Measurements from ENCODE around the gene DLL3. TPM values are rescaled to one million over a fixed set of nuclear protein-coding genes. Genes with fewer than 3 reads are reported as not detected.

Gene DLL3
- polyA plus RNA-seq, 1 donor = 0.90 TPM

DNA sequence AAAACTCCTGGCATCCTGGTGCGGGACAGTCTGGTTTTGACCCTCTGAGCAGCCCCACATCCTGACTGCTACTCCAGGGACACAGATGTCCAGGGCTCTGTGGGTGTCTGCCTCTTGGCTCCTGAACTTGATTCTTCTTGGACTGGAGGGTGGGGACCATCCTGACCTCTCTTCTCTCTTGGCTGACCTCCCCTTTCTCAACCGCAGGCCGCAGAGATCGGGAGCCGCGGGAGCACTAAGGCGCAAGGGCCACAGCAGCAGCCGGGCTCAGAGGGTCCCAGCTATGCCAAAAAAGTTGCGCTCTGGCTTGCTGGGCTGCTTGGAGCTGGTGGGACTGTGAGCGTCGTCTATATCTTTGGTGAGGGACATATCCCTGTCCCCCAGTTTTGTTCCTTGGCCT, 17.1 kb upstream of the DLL3 start:
- Histone ChIP-seq H3K27me3 (ENCODE audit: control insufficient read depth, insufficient read depth, low read length) (no peaks in the 10 kb centered on the region), H3K36me3 (ENCODE audit: control insufficient read depth, insufficient read depth, low read length) (peaks cover 24% of the 10 kb centered on the region), H3K27ac (ENCODE audit: low read length) (no peak overlapping the region), H3K9me3 (ENCODE audit: control insufficient read depth, low read depth, low read length) (no peaks in the 10 kb centered on the region), H3K4me1 (ENCODE audit: control insufficient read depth, insufficient read depth, low read length) (peaks cover 9% of the 10 kb centered on the region), H3K4me3 (ENCODE audit: low read length) (peak overlapping the region; percentile 98)
- no peak for DNase-seq
- no CpG with 5 or more reads among the region's 11 CpGs for WGBS (ENCODE audit: insufficient coverage, low lambda C conversion rate)

DNA sequence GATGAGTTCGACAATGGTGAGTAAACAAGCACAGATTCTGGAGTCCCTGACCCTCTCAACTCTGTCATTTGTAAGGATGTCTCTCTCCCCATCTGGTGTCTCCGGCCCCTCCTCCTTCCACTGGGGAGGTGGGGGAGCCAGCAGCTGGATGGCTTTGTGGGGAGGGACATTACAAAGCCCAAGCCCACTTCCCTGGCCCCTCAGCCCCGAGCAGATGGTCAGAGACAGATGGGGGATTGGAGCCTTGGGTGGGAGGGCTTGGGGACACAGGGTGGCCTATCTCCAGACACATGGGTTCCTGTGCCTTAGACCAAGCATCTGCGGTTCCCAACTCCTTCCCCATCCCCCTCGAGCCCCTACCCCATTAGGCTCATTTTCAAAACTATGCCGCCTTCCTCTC, 15.6 kb upstream of the DLL3 start:
- H3K4me1 ChIP-seq (ENCODE audit: control insufficient read depth, insufficient read depth, low read length) = peaks cover 9% of the 10 kb centered on the region
- no peaks in the 10 kb centered on the region for H3K9me3 ChIP-seq (ENCODE audit: control insufficient read depth, low read depth, low read length)
- no peak overlapping the region for H3K27ac ChIP-seq (ENCODE audit: low read length)
- no peak for DNase-seq
- no peaks in the 10 kb centered on the region for H3K27me3 ChIP-seq (ENCODE audit: control insufficient read depth, insufficient read depth, low read length)
- no peak overlapping the region for H3K4me3 ChIP-seq (ENCODE audit: low read length)
- H3K36me3 ChIP-seq (ENCODE audit: control insufficient read depth, insufficient read depth, low read length) = peaks cover 36% of the 10 kb centered on the region
- WGBS (ENCODE audit: insufficient coverage, low lambda C conversion rate) = no CpG with 5 or more reads among the region's 6 CpGs

DNA sequence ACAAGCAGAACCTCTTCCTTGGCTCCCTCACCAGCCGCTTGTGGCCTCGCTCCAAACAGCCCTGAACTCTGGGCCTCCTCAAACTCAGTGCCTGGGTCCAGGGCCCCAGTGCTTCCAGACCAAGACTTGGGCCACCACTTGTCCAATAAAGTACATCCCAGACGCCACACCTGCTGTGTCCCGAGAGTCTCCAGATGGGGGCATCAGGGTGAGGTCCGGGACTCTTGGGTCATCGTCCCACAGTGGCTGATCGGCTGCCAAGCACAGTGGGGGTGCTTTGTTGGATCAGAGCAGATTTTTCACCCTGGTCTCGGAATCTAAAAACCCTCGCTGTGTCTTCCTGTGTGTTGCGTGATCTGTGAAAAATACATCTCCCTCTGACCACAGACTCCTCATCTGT, 9.0 kb upstream of the DLL3 start:
- H3K4me3 ChIP-seq (ENCODE audit: low read length) = no peak overlapping the region
- H3K27ac ChIP-seq (ENCODE audit: low read length) = no peak overlapping the region
- H3K27me3 ChIP-seq (ENCODE audit: control insufficient read depth, insufficient read depth, low read length) = no peaks in the 10 kb centered on the region
- WGBS (ENCODE audit: insufficient coverage, low lambda C conversion rate) = no CpG with 5 or more reads among the region's 10 CpGs
- H3K9me3 ChIP-seq (ENCODE audit: control insufficient read depth, low read depth, low read length) = no peaks in the 10 kb centered on the region
- peaks cover 56% of the 10 kb centered on the region for H3K36me3 ChIP-seq (ENCODE audit: control insufficient read depth, insufficient read depth, low read length)
- no peak for DNase-seq
- no peaks in the 10 kb centered on the region for H3K4me1 ChIP-seq (ENCODE audit: control insufficient read depth, insufficient read depth, low read length)

DNA sequence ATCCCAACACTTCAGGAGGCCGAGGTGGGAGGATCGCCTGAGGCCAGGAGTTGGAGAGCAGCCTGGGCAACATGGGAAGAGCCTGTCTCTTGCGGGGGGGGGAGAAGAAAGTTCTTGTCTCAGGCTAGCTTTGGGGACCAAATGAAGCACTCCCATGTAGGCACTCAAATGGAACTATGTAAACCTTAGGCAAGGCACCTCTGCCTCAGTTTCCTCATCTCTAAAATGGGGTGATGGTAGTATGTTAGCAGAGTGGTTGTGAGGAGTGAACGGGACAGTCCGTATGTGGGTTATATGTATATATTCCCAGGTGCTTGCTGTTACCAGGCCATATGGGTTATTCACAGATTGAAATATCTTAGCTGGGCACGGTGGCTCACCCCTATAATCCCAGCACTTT, 6.5 kb upstream of the DLL3 start:
- Histone ChIP-seq H3K9me3 (ENCODE audit: control insufficient read depth, low read depth, low read length) (no peaks in the 10 kb centered on the region), H3K36me3 (ENCODE audit: control insufficient read depth, insufficient read depth, low read length) (peaks cover 35% of the 10 kb centered on the region), H3K27me3 (ENCODE audit: control insufficient read depth, insufficient read depth, low read length) (peaks cover 11% of the 10 kb centered on the region), H3K4me1 (ENCODE audit: control insufficient read depth, insufficient read depth, low read length) (no peaks in the 10 kb centered on the region), H3K27ac (ENCODE audit: low read length) (no peak overlapping the region), H3K4me3 (ENCODE audit: low read length) (no peak overlapping the region)
- no peak for DNase-seq
- no CpG with 5 or more reads among the region's 6 CpGs for WGBS (ENCODE audit: insufficient coverage, low lambda C conversion rate)

DNA sequence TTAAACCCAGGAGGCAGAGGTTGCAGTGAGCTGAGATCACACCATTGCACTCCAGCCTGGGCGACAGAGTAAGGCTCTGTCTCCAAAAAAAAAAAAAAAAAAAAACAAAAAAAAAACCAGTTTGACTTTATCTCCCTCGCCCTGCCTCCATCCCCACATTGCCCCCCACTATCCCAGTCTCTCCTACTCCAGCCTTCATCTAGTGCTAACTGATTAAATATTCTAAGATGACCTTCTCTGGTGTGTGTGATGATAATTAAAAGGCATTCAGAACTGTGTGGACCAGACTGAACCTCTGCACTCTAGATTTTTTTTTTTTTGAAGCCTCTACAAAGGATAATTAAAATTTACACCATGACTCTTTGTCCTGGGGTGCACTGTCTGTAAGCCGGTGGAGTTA, 6.0 kb upstream of the DLL3 start:
- WGBS (ENCODE audit: insufficient coverage, low lambda C conversion rate) = no CpG with 5 or more reads among the region's 3 CpGs
- DNase-seq = no peak

DNA sequence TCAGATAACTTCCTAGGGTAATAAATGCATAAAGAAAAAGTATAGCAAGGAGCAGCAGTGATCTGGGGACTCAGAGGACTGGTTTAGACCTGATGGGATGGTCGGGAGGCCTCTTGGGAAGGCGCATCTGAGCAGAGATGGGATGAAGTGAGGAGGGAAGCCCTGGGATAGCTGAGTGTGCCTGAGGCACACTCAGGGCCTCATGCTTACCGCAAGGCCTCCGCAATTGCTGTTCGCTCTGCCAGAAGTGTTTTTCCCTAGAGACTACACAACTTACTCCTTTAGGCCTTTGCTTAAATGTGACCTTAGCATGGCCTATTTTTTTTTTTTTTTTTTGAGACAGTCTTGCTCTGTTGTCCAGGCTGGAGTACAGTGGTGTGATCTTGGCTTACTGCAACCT, 4.1 kb upstream of the DLL3 start:
- no CpG with 5 or more reads among the region's 5 CpGs for WGBS (ENCODE audit: insufficient coverage, low lambda C conversion rate)
- Histone ChIP-seq H3K27ac (ENCODE audit: low read length) (no peak overlapping the region), H3K27me3 (ENCODE audit: control insufficient read depth, insufficient read depth, low read length) (peaks cover 35% of the 10 kb centered on the region), H3K4me1 (ENCODE audit: control insufficient read depth, insufficient read depth, low read length) (peaks cover 7% of the 10 kb centered on the region), H3K36me3 (ENCODE audit: control insufficient read depth, insufficient read depth, low read length) (peaks cover 13% of the 10 kb centered on the region), H3K4me3 (ENCODE audit: low read length) (no peak overlapping the region), H3K9me3 (ENCODE audit: control insufficient read depth, low read depth, low read length) (peaks cover 6% of the 10 kb centered on the region)
- no peak for DNase-seq

More for the DNA sequence above, 6.0 kb upstream of the DLL3 start:
- H3K4me3 ChIP-seq (ENCODE audit: low read length) = no peak overlapping the region
- H3K4me1 ChIP-seq (ENCODE audit: control insufficient read depth, insufficient read depth, low read length) = peaks cover 2% of the 10 kb centered on the region
- H3K9me3 ChIP-seq (ENCODE audit: control insufficient read depth, low read depth, low read length) = peaks cover 1% of the 10 kb centered on the region
- H3K27me3 ChIP-seq (ENCODE audit: control insufficient read depth, insufficient read depth, low read length) = peaks cover 16% of the 10 kb centered on the region
- H3K36me3 ChIP-seq (ENCODE audit: control insufficient read depth, insufficient read depth, low read length) = peaks cover 32% of the 10 kb centered on the region
- H3K27ac ChIP-seq (ENCODE audit: low read length) = no peak overlapping the region

DNA sequence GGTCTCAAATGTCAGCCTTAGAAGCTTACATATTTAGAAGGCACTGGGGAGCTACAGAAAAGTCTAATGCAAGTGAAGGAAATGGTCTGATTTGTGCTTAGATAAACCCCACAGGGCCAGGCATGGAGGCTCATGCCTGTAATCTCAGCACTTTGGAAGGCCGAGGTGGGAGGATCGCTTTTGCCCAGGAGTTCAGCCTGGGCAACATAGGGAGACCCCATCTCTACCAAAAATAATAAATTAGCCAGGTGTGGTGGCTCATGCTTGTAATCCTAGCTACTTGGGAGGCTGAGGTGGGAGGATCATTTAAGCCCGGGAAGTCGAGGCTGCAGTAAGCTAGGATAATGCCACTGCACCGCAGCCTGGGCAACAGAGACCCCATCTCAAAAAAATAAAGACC, 2.7 kb upstream of the DLL3 start:
- WGBS (ENCODE audit: insufficient coverage, low lambda C conversion rate) = no CpG with 5 or more reads among the region's 5 CpGs
- H3K27ac ChIP-seq (ENCODE audit: low read length) = no peak overlapping the region
- DNase-seq = no peak
- H3K27me3 ChIP-seq (ENCODE audit: control insufficient read depth, insufficient read depth, low read length) = peaks cover 47% of the 10 kb centered on the region
- no peak overlapping the region for H3K4me3 ChIP-seq (ENCODE audit: low read length)
- peaks cover 7% of the 10 kb centered on the region for H3K4me1 ChIP-seq (ENCODE audit: control insufficient read depth, insufficient read depth, low read length)
- H3K9me3 ChIP-seq (ENCODE audit: control insufficient read depth, low read depth, low read length) = peaks cover 6% of the 10 kb centered on the region
- peaks cover 5% of the 10 kb centered on the region for H3K36me3 ChIP-seq (ENCODE audit: control insufficient read depth, insufficient read depth, low read length)

DNA sequence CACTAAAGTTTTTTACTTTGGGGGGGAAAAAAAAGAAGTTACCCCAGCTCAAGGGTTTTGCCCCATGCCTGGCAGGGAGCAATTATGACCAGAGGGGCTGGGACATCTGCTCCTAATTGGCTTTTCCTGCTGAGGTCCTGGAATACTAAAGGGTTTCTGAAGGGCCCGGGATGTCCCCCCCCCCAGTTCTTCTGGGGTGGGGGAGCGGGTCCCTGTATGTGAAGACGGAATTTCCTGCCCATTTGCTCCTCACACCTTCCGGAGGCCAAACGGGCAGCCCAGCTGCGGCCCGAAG, 1.1 kb upstream of the DLL3 start:
- no peak for DNase-seq
- H3K27ac ChIP-seq (ENCODE audit: low read length) = no peak overlapping the region
- WGBS (ENCODE audit: insufficient coverage, low lambda C conversion rate) = no CpG with 5 or more reads among the region's 7 CpGs
- no peaks in the 10 kb centered on the region for H3K36me3 ChIP-seq (ENCODE audit: control insufficient read depth, insufficient read depth, low read length)
- peaks cover 7% of the 10 kb centered on the region for H3K4me1 ChIP-seq (ENCODE audit: control insufficient read depth, insufficient read depth, low read length)
- peaks cover 57% of the 10 kb centered on the region for H3K27me3 ChIP-seq (ENCODE audit: control insufficient read depth, insufficient read depth, low read length)
- peaks cover 9% of the 10 kb centered on the region for H3K9me3 ChIP-seq (ENCODE audit: control insufficient read depth, low read depth, low read length)
- H3K4me3 ChIP-seq (ENCODE audit: low read length) = no peak overlapping the region

DNA sequence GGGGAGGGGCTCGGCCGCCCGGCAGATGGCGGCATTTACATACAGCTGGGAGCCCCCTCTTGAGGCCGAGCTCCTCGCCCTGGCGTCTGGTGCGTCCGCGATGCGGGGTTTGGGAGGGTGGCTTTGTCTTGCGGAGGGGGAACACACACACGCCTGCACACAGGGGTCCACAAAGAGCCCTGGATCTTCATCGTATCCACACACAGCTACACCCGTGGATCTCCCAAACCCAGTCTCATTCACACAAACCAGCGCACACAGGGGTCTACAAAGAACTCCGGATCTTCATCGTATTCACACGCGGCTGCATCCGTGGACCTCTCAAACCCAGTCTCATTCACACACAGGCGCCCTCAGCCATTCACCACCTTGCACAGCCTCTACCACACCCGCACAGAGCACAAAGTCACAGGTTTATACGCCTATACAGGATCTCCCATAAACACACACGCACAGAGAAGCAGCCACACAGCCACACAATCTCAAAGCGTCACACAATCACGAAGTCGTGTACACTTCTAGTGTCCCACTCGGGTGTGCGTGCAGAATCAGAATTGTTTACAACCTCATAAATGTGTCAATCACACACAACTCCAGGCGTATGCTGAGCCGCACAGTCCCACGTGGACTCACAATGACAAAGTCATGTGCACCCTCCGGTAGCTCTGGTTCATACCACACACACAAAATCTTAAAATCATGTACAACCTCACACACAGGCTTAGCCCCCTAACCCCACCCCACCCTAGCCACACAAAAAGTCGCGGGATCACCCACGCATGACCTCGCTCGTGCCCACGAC, 550 bp upstream of the DLL3 start:
- H3K9me3 ChIP-seq (ENCODE audit: control insufficient read depth, low read depth, low read length) = peaks cover 13% of the 10 kb centered on the region
- H3K27ac ChIP-seq (ENCODE audit: low read length) = no peak overlapping the region
- 20% methylated on average over 1 of the region's 40 CpGs for WGBS (ENCODE audit: insufficient coverage, low lambda C conversion rate)
- peak in 1 of 2 donors; percentile 49 for DNase-seq
- H3K36me3 ChIP-seq (ENCODE audit: control insufficient read depth, insufficient read depth, low read length) = no peaks in the 10 kb centered on the region
- H3K27me3 ChIP-seq (ENCODE audit: control insufficient read depth, insufficient read depth, low read length) = peaks cover 60% of the 10 kb centered on the region
- H3K4me1 ChIP-seq (ENCODE audit: control insufficient read depth, insufficient read depth, low read length) = peaks cover 7% of the 10 kb centered on the region
- H3K4me3 ChIP-seq (ENCODE audit: low read length) = no peak overlapping the region

DNA sequence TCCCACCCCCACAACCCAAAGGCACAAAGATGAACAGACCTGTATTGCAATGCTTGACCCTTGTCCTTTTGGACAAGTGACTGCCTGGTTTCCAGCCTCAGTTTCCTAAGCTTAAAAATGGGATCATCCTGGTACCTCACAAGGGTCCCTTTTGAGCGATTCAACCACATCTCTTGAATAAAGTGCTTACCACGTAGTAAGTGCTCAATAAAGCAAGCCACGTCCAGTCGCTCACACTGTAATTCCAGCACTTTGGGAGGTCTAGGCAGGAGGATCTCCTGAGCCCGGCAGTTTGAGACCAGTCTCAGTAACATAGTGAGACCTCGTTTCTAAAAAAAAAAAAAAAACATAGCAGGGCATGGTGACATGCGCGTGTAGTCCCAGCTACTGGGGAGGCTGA, 1.2 kb downstream of the DLL3 start:
- Histone ChIP-seq H3K27me3 (ENCODE audit: control insufficient read depth, insufficient read depth, low read length) (peaks cover 78% of the 10 kb centered on the region), H3K9me3 (ENCODE audit: control insufficient read depth, low read depth, low read length) (peaks cover 14% of the 10 kb centered on the region), H3K4me1 (ENCODE audit: control insufficient read depth, insufficient read depth, low read length) (peaks cover 7% of the 10 kb centered on the region), H3K4me3 (ENCODE audit: low read length) (no peak overlapping the region), H3K27ac (ENCODE audit: low read length) (no peak overlapping the region), H3K36me3 (ENCODE audit: control insufficient read depth, insufficient read depth, low read length) (no peaks in the 10 kb centered on the region)
- DNase-seq = no peak
- no CpG with 5 or more reads among the region's 8 CpGs for WGBS (ENCODE audit: insufficient coverage, low lambda C conversion rate)

DNA sequence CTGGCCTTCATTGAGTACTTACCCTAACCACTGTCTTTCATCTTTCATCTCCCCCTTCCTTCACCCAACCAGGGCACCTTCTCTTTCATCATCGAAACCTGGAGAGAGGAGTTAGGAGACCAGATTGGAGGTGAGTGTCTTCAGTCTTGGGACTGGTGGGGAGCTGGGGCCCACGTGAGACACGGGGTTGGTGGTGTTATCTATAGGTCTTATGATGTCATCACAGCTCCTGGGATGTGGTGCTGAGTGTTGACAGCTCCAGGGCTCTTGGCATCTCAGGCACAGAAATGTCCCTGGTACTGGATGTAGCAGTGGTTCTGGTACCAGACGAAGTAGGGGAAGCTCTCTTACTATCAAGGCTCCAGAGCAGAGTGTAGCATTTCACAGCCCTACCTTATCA, 1.8 kb downstream of the DLL3 start:
- Histone ChIP-seq H3K4me1 (ENCODE audit: control insufficient read depth, insufficient read depth, low read length) (peaks cover 7% of the 10 kb centered on the region), H3K27me3 (ENCODE audit: control insufficient read depth, insufficient read depth, low read length) (peaks cover 84% of the 10 kb centered on the region), H3K36me3 (ENCODE audit: control insufficient read depth, insufficient read depth, low read length) (no peaks in the 10 kb centered on the region), H3K4me3 (ENCODE audit: low read length) (no peak overlapping the region), H3K9me3 (ENCODE audit: control insufficient read depth, low read depth, low read length) (peaks cover 14% of the 10 kb centered on the region), H3K27ac (ENCODE audit: low read length) (no peak overlapping the region)
- no CpG with 5 or more reads among the region's 4 CpGs for WGBS (ENCODE audit: insufficient coverage, low lambda C conversion rate)
- no peak for DNase-seq

Data from large intestine (tissue), 3 donors.